Fibroblast of the aortic adventitia (primary cell): ENCODE results near the gene NBAS. TPM values are rescaled to one million over a fixed set of nuclear protein-coding genes. Genes with fewer than 3 reads are reported as not detected.

Experiments used
- DNase-seq: peaks from one replicate; pipeline ENCODE4 v3.0.0-alpha.2; 2010; ENCODE audit warnings: low read depth
- H3K4me3 ChIP-seq: 2 replicates; pipeline ENCODE4 v1.5.1; 2011; ENCODE audit warnings: low read depth, mild to moderate bottlenecking, control low read depth, low read length, moderate library complexity
- total RNA-seq: library from RNA; depleted of rRNA; stranded (reverse); fragments of >200 nt; gene quantifications from 2 replicates; pipeline ENCODE4 v1.2.3, GENCODE V29; 2012; ENCODE audit warnings: low replicate concordance
- TF ChIP-seq, protein P1 (sequence below): IDR thresholded peaks from 2 replicates; pipeline ENCODE4 v1.5.1; 2011; ENCODE audit warnings: mild to moderate bottlenecking, low read length, control low read depth, inconsistent platforms; ENCODE audit not compliant: insufficient read depth

NBAS gene
- total RNA-seq, 1 donor: 76.0 TPM

DNA sequence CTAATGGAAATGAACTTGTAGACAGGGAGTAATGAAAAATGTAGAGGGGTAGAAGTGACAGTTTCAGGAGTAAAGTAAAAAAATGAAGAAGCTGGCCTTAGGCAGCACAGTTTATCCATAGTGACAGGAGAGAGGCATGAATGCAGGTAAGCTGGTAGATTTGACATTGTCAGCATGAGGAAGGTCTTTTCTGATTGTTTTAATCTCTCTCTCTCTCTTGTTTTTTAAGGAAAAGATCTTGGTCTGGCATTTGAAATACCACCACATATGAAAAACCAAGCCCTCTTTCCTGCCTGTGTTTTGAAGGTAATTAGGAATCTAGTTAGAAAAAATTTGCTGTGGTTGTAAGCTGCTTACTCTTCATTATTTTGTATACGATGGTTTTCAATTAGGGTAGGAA is 44.6 kb upstream of the NBAS start:
- H3K4me3 ChIP-seq: no peak overlapping the region
- TF ChIP-seq, protein P1, sequence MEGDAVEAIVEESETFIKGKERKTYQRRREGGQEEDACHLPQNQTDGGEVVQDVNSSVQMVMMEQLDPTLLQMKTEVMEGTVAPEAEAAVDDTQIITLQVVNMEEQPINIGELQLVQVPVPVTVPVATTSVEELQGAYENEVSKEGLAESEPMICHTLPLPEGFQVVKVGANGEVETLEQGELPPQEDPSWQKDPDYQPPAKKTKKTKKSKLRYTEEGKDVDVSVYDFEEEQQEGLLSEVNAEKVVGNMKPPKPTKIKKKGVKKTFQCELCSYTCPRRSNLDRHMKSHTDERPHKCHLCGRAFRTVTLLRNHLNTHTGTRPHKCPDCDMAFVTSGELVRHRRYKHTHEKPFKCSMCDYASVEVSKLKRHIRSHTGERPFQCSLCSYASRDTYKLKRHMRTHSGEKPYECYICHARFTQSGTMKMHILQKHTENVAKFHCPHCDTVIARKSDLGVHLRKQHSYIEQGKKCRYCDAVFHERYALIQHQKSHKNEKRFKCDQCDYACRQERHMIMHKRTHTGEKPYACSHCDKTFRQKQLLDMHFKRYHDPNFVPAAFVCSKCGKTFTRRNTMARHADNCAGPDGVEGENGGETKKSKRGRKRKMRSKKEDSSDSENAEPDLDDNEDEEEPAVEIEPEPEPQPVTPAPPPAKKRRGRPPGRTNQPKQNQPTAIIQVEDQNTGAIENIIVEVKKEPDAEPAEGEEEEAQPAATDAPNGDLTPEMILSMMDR: no peak
- no peak for DNase-seq

DNA sequence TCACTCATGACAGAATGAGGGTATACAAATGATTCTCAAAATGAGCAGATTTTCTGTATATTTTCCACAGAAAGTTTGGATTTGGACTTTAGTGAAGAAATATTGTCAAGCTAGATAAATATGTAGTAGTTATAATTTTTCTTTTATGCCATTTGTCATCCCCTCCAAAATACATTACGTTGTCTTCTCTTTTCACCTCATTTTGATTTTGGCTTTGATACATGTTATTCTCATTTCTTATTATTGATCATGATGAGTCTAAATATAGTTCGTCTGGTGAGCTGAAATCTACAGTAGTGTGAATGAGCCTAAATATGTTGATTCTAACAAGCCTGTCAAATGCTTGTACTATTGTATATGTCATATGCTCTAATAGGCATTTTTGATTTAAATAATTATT is 42.8 kb upstream of the NBAS start:
- DNase-seq: no peak
- H3K4me3 ChIP-seq: no peak overlapping the region
- TF ChIP-seq, protein P1: no peak

DNA sequence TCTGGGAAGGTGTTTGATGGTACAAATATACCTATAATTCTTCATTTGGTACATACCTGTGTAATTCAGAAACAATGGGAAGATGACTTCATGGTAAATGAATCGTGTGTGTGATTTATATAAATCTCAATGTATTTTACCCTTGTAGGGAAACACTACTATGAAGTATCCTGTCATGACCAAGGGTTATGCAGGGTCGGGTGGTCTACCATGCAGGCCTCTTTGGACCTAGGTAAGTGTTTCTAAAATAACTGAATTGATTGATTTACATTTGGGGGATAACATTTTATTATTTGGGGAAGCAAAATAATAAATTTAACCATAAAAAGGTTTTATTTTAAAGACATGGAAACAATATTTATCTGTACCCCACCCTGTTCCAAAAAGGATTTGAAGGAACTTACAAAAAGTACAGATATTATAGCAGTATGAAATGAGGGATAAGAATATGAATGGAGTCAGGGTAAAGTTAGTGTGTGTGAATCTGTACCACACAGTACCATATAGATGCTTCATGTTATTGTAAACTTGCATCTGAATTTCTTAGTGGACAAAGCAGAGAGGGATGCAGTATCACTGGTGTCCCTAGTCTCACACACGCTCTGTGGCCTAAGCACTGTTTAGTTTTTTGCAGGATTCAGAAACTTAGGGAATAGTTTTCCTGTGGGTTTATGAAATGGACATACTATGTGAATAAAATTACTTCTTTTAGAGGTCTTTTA is 42.1 kb upstream of the NBAS start:
- H3K4me3 ChIP-seq: no peak overlapping the region
- TF ChIP-seq, protein P1: no peak
- no peak for DNase-seq

DNA sequence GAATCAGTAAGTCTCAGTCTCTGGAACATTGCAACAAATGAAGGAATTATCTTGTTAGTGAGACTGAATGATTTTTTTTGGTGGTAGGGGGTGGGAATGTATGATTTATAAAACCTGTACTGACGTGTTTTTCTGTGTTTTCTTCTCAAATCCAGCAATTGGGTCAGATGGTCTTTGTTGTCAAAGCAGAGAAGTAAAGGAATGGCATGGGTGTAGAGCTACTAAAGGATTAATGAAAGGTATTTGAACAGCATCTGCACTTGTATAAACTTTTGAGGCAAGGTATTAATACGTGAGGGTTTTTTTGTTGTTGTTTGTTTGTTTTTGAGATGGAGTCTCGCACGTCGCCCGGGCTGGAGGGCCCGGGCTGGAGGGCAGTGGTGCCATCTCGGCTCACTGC is 41.3 kb upstream of the NBAS start:
- no peak for DNase-seq
- no peak overlapping the region for H3K4me3 ChIP-seq
- TF ChIP-seq, protein P1: no peak

DNA sequence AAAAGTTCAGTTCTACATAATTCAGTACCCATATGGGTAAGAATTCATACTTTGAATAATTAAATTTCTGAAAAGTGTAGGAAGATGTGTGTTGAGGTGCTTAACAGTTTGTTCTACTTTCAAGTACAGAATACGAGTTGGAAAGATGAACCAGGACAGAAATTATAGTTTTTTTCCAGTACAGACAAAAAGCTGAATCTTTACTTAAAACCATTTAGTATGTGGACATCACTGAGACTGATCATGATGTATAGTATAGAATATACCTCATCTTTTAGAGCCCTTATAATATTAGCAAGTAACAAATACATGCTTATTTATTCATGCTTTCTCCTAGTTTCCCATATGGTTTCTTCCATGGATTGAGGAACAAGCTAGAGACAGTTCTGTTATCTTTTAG is 40.5 kb upstream of the NBAS start:
- no peak for DNase-seq
- no peak overlapping the region for H3K4me3 ChIP-seq
- TF ChIP-seq, protein P1: no peak

DNA sequence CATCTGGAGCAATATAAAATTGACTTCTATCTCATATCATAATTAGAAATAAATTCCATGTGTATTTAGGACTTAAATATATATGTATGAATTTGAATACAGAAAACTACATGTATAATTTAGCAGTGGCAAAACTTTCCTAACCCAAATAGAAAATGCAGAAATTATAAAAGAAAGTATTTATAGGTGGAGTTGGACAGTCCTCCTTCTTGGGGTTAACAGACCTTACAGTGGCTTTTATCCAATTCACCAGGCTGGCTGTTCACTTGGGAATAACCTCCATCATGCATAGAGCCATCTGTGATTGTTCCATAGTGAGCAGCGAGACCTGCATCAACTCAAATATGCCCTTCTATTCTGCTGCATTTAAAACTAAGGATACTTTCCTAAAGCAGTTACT is 38.9 kb upstream of the NBAS start:
- H3K4me3 ChIP-seq: no peak overlapping the region
- DNase-seq: no peak
- TF ChIP-seq, protein P1: no peak

DNA sequence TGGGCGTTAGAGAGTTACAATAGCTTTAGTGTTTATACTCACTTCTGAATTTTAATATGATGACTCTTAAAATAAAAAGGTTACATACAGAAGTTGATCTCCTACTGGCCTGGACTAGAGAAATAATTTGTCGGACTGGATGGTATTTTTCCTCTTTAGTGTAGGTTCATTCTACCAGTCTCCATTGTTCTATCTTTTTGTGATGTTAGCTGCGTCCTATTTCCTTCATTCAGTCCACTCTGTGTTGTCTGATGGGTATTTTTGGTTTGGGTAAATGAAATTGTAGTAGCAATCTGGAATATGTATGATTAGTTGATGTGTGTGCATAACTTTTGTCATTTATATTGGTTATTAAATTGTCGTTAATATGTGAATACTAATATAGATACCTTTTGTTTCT is 35.8 kb upstream of the NBAS start:
- TF ChIP-seq, protein P1: no peak
- DNase-seq: no peak
- no peak overlapping the region for H3K4me3 ChIP-seq
